Aorta (tissue), 5 donors: ENCODE results near the gene MXRA7. TPM values are rescaled to one million over a fixed set of nuclear protein-coding genes. Genes with fewer than 3 reads are reported as not detected.
A peak's percentile ranks its signal among the peaks of the same experiment; 100 is the strongest.

ENCODE experiments used
- ATAC-seq: fragments of 200-7000 bp; cut with Tn5 transposase; one replicate; pipeline ENCODE4 v1.9.1; 2022; ENCODE audit warnings: moderate library complexity; ENCODE audit not compliant: low FRiP score
- DNase-seq, 2 donors: peaks; one replicate each; pipeline ENCODE4 v3.0.0-alpha.2; 2020
- H3K27ac ChIP-seq, 2 donors: one replicate each; pipeline ENCODE4 v1.5.1; 2013; ENCODE audit warnings: low read length in 2 of 2, mild to moderate bottlenecking in 2 of 2, moderate library complexity in 2 of 2, control low read depth in 1 of 2, inconsistent platforms in 1 of 2, low read depth in 1 of 2
- H3K27me3 ChIP-seq, 2 donors: one replicate each; pipeline ENCODE4 v1.6.1; 2013; ENCODE audit warnings: control low read depth in 1 of 2, low read length in 1 of 2, mild to moderate bottlenecking in 1 of 2, moderate library complexity in 1 of 2; ENCODE audit not compliant: insufficient read depth in 2 of 2, control insufficient read depth in 1 of 2
- H3K36me3 ChIP-seq, 2 donors: one replicate each; pipeline ENCODE4 v1.6.1; 2013; ENCODE audit warnings: control low read depth in 1 of 2, low read length in 1 of 2, mild to moderate bottlenecking in 1 of 2; ENCODE audit not compliant: insufficient read depth in 2 of 2, control insufficient read depth in 1 of 2
- H3K4me1 ChIP-seq, 2 donors: one replicate each; pipeline ENCODE4 v1.6.1; 2013; ENCODE audit warnings: low read length in 2 of 2, control low read depth in 1 of 2, mild to moderate bottlenecking in 1 of 2, moderate library complexity in 1 of 2; ENCODE audit not compliant: insufficient read depth in 2 of 2, control insufficient read depth in 1 of 2
- H3K4me3 ChIP-seq, 2 donors: one replicate each; pipeline ENCODE4 v1.5.1; 2013; ENCODE audit warnings: low read length in 2 of 2, control low read depth in 1 of 2, mild to moderate bottlenecking in 1 of 2
- H3K9me3 ChIP-seq: one replicate; pipeline ENCODE4 v1.6.1; 2013; ENCODE audit warnings: mild to moderate bottlenecking, low read length; ENCODE audit not compliant: control insufficient read depth
- WGBS, 2 donors: extraction: QIAGEN DNeasy Blood & Tissue Kit; methylation state at CpG; one replicate each; pipeline ENCODE4 v1.1.7; 2013; 5-methylcytosine and 5-hydroxymethylcytosine counted together
- intact Hi-C, 2 donors: fragments of 100-400 bp; cut with DNase I; formaldehyde crosslinking; loops; one replicate each; pipeline versions ENCODE4 v1.14.2 to v1.15.0; 2022
- polyA plus RNA-seq, 2 donors: library from polyadenylated mRNA; stranded (reverse); fragments of 200-250 nt; gene quantifications; one replicate each; pipeline ENCODE4 v1.2.3, GENCODE V29; 2013
- total RNA-seq, 2 donors: library from RNA; stranded (reverse); fragmentation: NEBNext Ultra II Directional; extraction: Animal tissue kit (Norgen Biotek cat#: 25700); gene quantifications; one replicate each; pipeline ENCODE4 v1.2.1, GENCODE V29; 2021
- donor health status: healthy with polysubstance abuse.
- donor health status: Bipolar disorder and iron deficiency.
- donor health status: DM: no; HTN: no; CAD: no.
- donor health status: DM: no; HTN: no; CAD: no.
- donor health status: DM: yes; HTN: yes; CAD: no.

MXRA7 gene
- total and polyA plus RNA-seq, 4 donors, result 256 to 465 (median 310) TPM

GRCh38 chr17:76737082-76737675 lies 26.4 kb upstream of the MXRA7 start, which contains the start of gene SRSF2:
SRSF2 (minus strand) TSS chr17:76737331; CDS start chr17:76737160, 171 bp downstream.
- Histone ChIP-seq H3K36me3 (peaks cover 3 to 4% of the 10 kb centered on the region in 2 donors), H3K4me3 (peak within 1 kb of the TSS; percentile 52 to 87), H3K27me3 (peaks cover 0 to 2% of the 10 kb centered on the region in 2 donors), H3K4me1 (peaks cover 0 to 3% of the 10 kb centered on the region in 2 donors), H3K9me3 (no peaks in the 10 kb centered on the region), H3K27ac (peak within 1 kb of the TSS; percentile 78 to 99)
- WGBS, 2 donors, result 0% methylated on average over 39 to 60 of the region's 60 CpGs
- peak; percentile 97 for ATAC-seq
- peak; percentile 98 to 99 for DNase-seq
- intact Hi-C loops, result no loop called here

DNA sequence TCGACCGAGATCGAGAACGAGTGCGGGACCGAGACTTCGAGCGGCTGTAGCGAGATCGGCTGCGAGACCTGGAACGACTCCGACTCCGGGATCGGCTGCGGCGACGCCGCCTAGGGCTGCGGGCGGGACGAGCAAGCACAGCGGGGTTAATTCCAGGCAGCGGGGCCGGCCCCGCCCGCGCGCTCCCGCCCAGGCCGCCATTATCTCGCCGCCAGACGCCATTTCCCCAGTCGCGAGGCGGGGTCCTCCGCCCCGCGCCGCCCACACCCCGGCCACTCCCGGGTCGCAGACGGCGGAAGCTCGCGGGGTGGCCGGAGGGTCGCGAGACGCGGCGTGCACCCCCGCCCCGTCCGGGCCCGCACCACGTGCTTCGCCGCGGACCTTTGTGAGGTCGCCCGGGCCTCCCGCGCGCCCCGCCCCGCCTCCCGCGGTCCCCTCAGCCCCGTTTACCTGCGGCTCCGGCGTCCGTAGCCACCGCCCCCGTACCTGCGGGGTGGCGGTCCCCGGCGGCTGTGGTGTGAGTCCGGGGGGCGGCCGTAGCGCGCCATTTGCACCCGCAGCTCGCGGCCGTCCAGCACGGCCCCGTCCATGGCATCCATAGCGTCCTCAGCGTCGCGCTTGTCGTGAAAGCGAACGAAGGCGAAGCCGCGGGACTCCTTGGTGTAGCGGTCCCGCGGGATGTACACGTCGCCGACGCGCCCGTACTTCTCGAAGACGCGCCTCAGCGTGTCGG lies 25.8 kb upstream of the MXRA7 start:
- Histone ChIP-seq H3K4me3 (peak overlapping the region; percentile 52 to 86), H3K27ac (peak overlapping the region; percentile 78 to 89), H3K4me1 (peaks cover 0 to 3% of the 10 kb centered on the region in 2 donors), H3K9me3 (no peaks in the 10 kb centered on the region), H3K36me3 (peaks cover 3 to 4% of the 10 kb centered on the region in 2 donors), H3K27me3 (peaks cover 0 to 2% of the 10 kb centered on the region in 2 donors)
- WGBS, 2 donors, result 0 to 1% methylated on average over 46 to 117 of the region's 117 CpGs
- DNase-seq, result peak; percentile 85 to 93
- peak; percentile 78 for ATAC-seq
- intact Hi-C loops, result no loop called here

- Histone ChIP-seq H3K4me3 (peak overlapping the region; percentile 52 to 86), H3K4me1 (peaks cover 0 to 3% of the 10 kb centered on the region in 2 donors), H3K9me3 (no peaks in the 10 kb centered on the region), H3K27ac (peak overlapping the region in 1 of 2 donors; percentile 84), H3K27me3 (peaks cover 0 to 2% of the 10 kb centered on the region in 2 donors), H3K36me3 (peaks cover 3 to 4% of the 10 kb centered on the region in 2 donors)
- intact Hi-C loops, result no loop called here
- no peak for DNase-seq
- WGBS, 2 donors, result 0 to 1% methylated on average over 20 of the region's 20 CpGs
- ATAC-seq, result no peak
Observed at GRCh38 chr17:76735586-76736348, 25.0 kb upstream of the MXRA7 start.

GRCh38 chr17:76735006-76735405 lies 24.2 kb upstream of the MXRA7 start:
- peaks cover 3 to 4% of the 10 kb centered on the region in 2 donors for H3K36me3 ChIP-seq
- intact Hi-C loops, result no loop called here
- no peak overlapping the region for H3K27ac ChIP-seq
- ATAC-seq (no peak), DNase-seq (no peak)
- peaks cover 0 to 3% of the 10 kb centered on the region in 2 donors for H3K4me1 ChIP-seq
- WGBS, 2 donors, result 16% methylated on average over 5 of the region's 5 CpGs
- H3K9me3 ChIP-seq, result no peaks in the 10 kb centered on the region
- peaks cover 0 to 2% of the 10 kb centered on the region in 2 donors for H3K27me3 ChIP-seq
- peak overlapping the region in 1 of 2 donors; percentile 52 for H3K4me3 ChIP-seq

DNA sequence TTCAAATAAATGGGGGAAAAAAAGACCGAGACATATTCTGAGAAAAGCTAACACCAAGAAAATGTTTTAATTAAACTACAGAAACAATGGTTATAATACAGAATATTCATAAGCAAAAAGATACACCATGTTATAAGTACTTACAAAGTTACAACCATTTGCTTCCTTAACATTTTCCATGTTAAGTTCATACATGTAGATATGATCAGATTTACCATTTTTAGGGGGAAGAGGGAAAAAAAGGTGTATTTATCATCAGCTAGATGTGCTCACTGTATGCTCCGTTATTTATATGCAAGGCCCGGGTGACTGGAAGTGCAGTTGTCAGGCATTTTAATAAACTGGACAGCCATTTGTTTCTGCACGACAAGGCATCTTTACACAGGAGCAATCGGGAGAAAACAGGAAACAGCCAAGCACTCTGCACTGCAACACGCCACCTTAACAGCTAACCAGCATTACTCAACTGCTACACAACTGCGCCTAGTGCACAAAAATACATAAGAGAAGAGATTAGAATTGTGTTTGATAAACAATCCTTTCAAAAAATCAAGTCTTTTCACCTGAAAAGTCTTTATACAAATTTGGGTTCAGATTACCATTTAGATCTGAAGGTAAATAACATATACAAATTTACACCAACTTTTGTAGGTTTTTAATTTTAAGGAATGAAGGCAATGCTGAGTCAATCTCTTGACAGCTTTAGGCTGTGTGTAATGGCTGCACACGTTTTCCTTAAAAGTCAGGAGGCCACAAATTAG lies 23.5 kb upstream of the MXRA7 start:
- Histone ChIP-seq H3K4me1 (peaks cover 0 to 3% of the 10 kb centered on the region in 2 donors), H3K4me3 (no peak overlapping the region), H3K27me3 (peaks cover 0 to 2% of the 10 kb centered on the region in 2 donors), H3K36me3 (peaks cover 3 to 4% of the 10 kb centered on the region in 2 donors), H3K9me3 (no peaks in the 10 kb centered on the region), H3K27ac (peak overlapping the region in 1 of 2 donors; percentile 53)
- intact Hi-C loops, result no loop called here
- WGBS, 2 donors, result 20 to 26% methylated on average over 8 of the region's 8 CpGs
- DNase-seq (no peak), ATAC-seq (no peak)

DNA sequence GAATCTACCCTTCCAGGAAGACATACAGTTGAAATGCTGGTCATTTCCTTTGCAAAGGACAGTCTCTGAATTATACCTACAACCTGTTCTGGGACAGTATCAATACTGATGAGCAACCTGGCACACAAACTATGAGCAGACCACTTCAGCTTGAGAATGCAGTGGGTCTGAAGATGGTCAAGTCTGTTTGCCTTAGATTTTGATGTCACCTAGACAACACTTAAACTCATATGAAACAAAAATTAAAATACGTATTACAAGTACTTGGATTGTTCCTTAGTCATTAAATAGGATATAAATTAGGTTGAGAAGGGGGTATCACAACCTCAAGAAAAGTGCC lies 22.8 kb upstream of the MXRA7 start:
- Histone ChIP-seq H3K27me3 (peaks cover 0 to 2% of the 10 kb centered on the region in 2 donors), H3K4me1 (peaks cover 0 to 3% of the 10 kb centered on the region in 2 donors), H3K4me3 (no peak overlapping the region), H3K27ac (no peak overlapping the region), H3K9me3 (no peaks in the 10 kb centered on the region), H3K36me3 (peaks cover 3 to 4% of the 10 kb centered on the region in 2 donors)
- DNase-seq, result no peak
- no peak for ATAC-seq
- intact Hi-C loops, result no loop called here
- WGBS, 2 donors, result 48 to 60% methylated on average over 1 of the region's 1 CpG

- no peak for ATAC-seq
- no peaks in the 10 kb centered on the region for H3K9me3 ChIP-seq
- no peak overlapping the region for H3K27ac ChIP-seq
- intact Hi-C loops, result no loop called here
- H3K4me1 ChIP-seq, result peaks cover 0 to 3% of the 10 kb centered on the region in 2 donors
- peaks cover 3 to 4% of the 10 kb centered on the region in 2 donors for H3K36me3 ChIP-seq
- WGBS, 2 donors, result 35 to 40% methylated on average over 3 of the region's 3 CpGs
- no peak for DNase-seq
- no peak overlapping the region for H3K4me3 ChIP-seq
- H3K27me3 ChIP-seq, result peaks cover 0 to 2% of the 10 kb centered on the region in 2 donors
Observed at GRCh38 chr17:76732734-76733617, 22.2 kb upstream of the MXRA7 start.
